NCI-H146 treated with DMSO at 0.1 percent for 48 hours (cell line): Measurements from ENCODE around the gene FTCD.

Source experiments
- DNase-seq: peaks from one replicate; lab custom pipeline; 2025; ENCODE audit not compliant: unreplicated experiment; lab: John Stamatoyannopoulos, UW

FTCD gene

DNA sequence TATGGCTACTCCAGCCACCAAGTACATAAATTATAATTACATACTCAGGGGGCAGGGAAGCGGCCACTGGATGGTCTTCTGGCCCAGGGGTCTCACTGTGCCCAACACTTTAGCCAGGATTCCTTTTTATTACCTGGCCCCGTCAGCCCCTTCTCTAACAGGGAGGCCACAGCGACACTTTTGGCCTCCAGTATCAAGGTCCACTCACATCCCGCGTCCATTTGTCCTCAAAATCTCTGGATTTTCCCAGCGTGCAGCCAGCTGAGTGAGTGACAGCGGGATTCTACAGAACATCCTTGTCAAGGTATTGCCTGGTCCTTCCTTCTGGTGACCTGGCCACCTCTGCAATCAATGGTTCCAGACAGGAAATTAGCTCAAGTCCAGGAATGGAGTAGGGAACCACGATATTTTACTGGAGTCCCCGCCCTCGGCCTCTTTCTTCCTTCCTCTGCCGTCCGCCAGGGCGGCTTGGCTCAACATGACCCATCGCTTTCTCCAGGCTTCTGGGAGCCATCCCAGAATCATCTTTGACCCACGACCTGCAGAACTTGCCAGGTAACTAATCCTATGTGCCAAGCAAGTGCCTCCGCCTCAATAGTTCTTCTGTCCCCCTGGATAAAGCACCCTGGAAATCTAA is 60.2 kb downstream of the FTCD start:
- no peak for DNase-seq

DNA sequence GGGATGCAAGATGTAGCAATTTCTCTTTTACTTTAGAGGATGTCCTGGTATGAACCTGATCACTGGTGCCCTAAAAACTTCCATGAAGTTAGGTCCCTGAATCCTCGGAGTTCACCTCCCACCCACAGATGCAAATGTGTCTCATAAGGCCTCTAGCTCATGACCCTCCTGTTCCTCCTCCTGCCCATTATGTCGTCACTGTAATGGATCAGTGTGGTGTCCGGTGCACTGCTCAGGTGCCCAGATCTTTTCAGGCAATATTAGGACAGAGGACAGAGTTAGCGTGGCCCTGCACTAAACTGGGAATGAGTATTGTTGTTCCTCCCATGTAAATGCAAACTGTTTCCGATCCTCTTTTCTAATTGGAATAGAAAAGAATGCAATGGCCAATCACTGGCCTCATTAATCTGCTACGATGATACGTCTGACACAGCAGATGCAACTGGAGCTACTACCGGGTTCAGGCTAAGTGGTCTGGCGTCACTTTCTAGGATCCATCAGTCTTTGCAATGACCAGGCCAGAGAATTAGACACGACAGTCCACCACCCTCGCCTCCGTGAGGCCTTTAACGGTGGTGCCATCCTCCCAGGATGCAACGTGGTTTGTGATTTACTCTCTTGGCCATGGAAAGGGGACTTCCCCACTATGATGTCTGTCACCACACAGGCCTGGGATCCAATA is 60.8 kb downstream of the FTCD start:
- no peak for DNase-seq

DNA sequence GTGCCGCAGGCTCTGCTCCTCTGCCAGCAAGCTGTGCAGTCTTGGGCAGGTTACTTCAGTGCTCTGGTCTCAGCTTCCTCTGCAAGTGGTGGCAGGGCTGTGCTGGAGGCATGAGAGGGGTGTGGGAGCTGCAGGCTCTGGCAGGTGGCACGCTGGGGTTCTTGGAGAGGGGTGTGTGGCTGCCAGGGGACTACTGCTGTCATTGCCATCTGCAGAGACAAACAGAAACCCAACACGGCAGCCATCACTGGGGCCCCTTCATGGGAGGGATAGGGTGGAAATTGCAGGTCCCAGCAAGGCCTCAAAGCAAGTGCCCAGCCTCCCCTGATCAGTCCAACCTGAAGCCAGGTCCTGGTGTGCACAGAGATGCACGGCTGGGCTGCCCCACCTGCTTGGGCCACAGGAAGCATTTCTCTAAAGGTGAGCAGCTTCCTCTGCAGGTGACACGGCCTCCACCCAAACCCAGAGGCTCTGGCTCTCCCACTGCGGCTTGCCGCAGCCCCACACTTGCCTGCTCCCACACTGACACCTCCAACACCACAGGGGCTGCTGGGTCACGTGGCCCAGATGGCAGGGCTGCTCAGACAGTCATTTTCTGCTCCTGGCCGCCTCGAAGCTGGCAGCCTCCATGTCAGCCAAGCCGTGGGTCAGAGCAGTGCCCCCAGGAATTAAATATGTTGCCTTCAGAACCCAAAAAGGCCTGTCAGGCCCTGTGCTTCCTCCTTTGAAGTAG is 61.5 kb downstream of the FTCD start:
- no peak for DNase-seq

DNA sequence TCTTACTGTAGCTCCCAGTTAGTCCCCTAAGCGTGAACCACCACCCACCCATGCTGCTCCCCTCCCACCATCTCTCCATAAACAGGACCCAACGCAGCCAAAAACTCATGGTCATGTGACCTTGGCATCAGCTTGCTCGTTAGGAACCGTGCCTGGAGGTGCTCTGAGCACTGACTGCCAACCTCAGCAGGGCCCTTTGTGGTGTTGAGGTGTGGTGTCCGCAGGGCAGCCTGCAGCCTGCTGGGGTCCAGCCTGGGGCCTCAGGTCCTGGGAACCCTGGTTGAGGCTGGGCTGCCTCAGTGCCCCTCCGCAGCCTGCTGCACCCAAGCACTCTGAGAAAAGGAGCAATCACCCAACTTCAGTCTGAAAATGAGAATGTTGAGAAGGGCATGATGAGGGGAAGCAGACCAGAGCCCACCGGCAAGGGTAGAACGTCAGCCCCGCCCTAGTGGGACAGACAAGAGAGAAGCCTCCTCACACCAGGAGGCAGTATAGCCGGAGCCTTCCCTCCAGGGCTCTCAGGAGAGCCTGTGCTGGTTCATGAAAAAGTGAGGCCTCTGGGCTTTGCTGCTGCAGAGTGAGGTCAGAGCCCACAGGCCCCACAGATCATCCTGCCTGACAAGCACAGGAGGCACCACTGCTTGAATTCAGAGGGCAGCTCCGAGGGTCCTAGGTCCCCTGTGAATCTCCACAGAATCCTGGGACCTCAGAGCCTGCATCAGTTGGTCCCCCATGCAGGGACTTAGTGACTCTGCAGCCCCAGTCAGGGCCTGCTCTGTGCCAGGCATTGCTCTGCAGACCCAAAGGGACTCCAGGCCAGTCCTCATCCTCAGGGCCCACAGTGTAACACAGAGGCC is 62.3 kb downstream of the FTCD start:
- no peak for DNase-seq

DNA sequence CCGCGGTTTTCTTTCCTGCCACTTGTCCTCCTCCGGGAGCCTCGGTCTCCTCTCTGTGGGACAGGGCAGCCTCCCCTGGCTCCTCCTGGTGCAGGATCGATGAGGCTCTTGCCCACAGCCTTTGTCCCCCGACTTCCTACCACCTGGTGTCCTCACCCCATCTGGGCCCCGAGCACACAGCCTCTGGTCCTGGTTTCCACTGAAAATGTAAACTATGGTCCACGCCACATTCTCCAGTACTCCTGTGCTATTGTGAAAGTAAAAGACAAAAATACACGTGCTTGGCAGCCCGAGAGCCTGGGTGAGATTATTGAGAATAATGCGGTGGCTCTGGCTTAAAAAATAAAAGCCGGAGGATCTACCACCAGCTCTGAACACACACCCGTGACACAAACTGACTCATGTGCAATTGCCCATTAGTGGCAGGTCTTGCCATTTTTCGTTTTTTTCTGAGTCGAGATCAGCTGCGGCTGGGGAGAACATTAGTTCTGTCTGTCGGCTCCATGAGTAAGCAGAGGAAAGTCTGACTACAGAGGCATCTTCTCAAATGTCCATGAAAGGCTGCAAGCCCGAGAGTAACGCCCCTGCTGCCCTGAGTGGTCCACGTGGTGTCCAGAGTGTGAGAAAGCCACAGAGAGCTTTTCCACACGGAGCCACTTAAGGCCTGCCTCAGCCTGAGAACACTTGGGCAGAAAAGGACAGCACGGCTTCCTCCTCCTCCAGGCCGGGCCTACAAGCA is 63.2 kb downstream of the FTCD start:
- no peak for DNase-seq

DNA sequence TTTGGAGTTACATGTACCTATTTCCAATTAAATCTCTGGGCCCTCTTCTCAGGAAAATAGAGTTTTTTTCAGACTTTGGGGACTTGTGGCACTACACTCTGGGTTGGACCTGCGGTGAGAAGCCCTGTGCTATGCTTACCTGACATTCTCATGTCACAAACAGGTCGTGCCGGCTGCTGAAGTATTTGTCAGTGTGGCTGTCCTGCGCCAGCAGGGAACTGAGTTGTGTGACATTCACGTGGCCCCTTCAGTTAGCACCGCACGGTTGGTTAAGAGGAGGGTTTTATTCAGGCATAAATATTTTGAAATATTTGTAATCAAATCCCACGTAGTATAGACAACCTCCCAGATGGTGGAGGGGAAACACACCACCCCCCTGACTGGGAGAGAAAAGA is 63.8 kb downstream of the FTCD start:
- no peak for DNase-seq

DNA sequence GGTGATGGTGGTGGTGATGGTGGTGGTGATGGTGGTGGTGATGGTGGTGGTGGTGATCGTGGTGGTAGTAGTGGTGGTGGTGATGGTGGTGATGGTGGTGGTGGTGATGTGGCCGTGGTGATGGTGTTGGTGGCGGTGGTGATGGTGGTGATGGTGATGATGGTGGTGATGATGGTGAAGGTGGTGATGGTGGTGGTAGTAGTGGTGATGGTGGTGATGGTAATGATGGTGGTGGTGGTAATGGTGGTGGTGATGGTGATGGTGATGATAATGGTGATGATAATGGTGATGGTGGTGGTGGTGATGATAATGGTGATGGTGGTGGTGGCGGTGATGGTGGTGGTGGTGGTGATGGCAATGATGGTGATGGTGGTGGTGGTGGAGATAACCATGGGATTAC is 64.3 kb downstream of the FTCD start:
- DNase-seq, result no peak

DNA sequence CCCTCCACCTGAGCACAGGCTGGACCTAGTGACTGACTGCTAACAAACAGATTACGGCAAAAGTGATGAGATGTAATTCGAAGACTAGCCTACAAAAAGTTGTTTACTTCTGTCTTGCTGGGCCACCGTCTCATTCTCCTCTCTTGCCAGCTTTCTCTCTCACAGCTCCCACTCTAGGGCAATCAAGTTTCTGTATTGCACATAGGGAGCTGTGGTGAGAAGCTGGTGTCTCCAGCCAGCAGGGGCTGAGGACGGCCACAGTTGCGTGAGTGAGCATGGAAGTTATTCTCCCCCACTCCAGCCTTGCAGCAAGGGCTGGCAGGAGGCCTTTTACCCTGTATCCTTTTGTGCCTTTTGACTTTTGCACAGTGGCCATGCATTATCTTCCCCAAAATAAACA is 66.1 kb downstream of the FTCD start:
- DNase-seq, result no peak

DNA sequence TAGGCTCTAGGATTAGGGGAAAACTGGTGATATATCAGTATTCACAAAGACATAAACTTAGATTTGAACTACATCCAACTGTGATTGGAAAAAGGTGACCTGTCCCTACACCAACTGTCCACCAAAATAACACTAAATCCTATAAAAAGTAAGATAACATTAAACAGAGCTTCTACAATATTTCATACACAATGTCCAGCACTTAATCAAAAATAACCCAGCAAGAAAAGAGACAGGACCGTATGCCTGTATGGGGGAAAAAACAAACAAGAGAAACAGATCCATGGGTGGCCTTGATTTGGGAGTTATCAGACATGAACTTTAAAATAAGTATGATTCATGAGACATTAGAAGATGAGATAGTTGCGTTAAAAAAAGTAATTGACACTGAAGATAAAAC is 67.2 kb downstream of the FTCD start:
- no peak for DNase-seq

DNA sequence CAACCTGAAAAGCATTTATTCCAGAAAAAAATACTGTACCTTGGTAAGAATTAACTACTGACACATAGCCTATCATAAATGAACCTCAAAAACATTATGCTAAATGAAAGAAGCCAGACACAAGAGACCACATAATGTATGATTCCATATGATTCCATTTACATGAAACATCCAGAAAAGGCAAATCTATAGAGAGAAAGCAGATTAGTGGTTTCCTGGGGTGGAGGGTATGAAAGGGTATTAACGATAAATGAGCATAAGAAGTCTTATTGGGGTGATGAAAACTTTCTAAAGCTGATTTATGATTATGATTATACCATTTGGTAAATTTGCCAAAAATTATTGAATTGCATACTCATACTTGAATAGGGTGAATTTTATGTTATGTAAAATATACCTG is 67.7 kb downstream of the FTCD start:
- no peak for DNase-seq
